KBM-7 (cell line): ENCODE data around the gene CD99.
"Not testable (repeated sequence)": the region's sequence is repeated elsewhere in the genome, so short reads cannot be mapped to it uniquely, and the experiment has no call there.

ENCODE experiments used
- DNase-seq: peaks from one replicate; pipeline ENCODE4 v3.0.0-alpha.2; 2015
- in situ Hi-C: fragments of 300-500 bp; cut with MboI; formaldehyde crosslinking; loops from 2 replicates; pipeline ENCODE4 v1.14.3; 2020; ENCODE audit warnings: low sequenced_read_pairs, low pct_unique_long_range_greater_than_20kb, mixed read lengths

CD99 gene

DNA sequence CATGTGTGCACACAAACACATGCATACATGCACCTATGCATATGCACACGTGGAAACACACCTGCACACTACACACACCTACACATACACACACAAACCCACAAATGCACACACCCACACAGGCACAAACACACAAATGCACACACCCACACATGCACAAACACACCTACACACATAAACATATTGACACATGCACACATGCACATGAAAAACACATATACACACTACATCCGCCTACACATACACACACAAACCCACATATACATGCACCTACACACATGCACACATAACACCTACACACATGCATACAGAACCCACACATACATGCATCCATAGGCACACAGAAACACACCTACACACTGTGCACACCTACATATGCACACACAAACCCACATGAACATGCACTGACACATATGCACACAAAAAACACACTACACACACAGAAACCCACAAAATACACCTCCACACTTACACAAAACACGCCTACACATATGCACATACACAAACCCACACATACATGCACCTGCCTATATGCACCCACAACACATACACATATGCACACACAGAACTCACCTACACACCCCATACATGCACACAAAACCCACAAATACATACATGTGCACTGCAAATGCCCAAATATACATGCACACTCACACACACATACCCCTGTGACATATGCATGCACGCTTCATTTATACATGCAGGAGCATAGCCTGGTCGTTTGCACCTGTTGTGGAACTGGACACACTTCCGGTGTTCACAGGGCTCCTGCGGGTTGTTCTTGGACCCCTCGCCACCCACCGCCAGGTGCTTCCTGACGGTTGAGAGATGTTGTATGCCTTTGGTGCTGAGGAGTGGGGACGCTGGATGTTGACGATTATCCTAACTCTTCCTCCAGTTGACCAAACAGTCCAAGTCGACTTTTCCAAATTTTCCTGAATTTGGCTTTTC lies 22.1 kb downstream of the CD99 start:
- in situ Hi-C loops: no loop called here
- no peak for DNase-seq

DNA sequence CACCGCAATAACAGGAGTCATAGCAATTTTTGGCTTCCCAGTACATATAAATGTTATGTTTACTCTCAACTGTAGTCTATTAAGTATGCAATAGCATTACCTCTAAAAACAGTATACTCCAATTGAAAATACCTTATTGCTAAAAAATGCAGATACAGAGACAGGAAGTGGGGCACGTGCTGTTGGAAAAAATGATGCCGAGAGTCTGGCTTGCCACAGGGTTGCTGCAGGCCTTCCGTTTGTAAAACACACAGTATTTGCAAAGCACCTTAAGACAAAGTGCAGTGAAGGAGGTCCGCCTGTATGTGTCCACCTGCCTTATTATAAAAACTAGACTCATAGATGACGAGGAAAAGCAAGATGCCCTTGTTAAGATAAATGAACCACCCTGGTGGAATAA lies 23.5 kb downstream of the CD99 start:
- no peak for DNase-seq
- in situ Hi-C loops: no loop called here

DNA sequence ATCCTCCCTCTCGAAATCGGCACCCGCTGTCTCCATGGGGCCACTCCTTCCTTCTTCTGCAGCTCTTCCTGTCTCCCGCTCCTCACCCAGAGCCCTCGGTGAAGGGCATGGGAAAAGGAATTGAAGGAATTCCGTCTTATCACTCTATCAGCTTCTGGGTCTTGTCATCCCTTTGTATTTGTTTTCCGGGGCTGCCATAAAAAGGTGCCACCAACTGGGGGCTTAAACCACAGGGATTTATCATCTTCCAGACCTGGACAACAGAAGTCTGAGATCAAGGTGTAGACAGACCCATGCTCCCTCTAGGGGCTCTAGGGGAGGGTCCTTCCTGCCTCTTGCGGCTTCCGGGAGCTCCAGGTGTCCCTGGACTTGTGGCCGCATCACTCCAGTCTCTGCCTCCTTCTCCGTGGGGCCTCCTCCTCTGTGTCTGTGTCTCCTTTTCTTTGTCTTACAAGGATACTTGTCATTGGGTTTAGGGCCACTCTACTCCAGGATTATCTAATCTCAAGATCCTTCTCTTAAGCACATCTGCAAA lies 24.0 kb downstream of the CD99 start:
- no peak for DNase-seq
- in situ Hi-C loops: no loop called here

DNA sequence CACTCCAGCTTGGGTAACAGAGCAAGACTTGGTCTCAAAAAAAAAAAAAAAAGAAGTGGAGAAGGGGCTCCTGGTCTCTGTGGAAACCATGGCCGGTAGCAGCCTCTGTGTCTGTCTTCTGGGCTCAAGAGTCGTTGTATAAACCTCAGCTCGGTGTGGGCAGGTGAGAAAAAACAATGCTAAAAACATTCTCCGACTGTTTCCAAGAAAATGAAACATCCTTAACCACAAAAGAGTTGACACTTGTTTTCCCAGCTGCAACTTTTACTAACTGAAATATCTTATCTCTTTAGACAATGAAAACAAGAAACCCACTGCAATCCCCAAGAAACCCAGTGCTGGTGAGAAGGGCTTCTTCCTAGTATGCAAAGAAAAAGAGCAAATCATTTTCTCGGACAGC lies 26.2 kb downstream of the CD99 start:
- DNase-seq: peak; percentile 67
- in situ Hi-C loops: no loop called here

DNA sequence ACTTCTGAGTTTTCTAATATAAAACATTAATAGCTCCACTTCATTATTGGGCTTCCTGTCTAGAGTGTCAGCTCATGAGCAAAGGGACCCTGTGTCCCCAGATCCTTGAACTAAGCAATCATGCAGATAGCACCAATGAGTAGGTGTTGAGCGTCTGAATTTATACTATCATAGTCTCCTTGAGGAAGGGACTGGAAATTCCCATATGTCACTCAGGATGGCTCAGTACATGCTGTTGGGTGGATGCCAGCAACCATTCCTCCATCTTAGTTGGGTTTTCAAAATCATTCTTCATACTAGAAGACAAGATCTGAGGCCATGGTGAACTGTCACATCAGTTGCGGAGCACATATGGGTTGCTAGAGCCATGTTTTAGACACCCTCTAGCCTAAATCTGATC lies 27.7 kb downstream of the CD99 start:
- in situ Hi-C loops: no loop called here
- no peak for DNase-seq

DNA sequence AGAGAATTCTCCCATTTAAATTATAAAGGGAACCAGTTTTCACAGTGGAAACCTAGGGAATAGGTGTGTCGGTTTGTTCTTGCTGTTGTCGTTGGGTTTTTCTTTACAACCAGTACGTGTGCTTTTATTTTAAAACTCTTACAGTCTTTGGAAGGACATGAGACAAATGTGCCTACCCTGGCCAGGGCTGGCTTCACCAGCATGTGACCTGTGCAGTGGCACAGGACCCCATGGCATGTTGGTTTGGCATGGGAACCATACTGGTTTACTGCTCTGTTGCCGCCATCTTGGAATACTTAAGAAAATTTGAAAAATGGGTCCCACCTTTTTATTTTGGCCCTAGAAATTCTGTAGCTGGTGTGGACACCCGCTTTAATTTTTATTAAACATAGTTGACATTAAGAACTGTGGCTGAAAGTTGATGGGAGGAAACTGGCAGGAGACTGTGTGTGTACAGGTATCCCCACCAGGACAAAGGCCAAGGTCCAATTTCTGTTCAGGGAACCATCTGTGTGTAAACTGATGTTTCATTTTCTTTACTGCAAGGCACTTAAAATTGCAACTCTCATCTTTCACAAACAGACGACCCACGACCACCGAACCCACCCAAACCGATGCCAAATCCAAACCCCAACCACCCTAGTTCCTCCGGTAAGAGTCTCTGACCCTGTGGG lies 28.8 kb downstream of the CD99 start:
- DNase-seq: no peak
- in situ Hi-C loops: no loop called here

DNA sequence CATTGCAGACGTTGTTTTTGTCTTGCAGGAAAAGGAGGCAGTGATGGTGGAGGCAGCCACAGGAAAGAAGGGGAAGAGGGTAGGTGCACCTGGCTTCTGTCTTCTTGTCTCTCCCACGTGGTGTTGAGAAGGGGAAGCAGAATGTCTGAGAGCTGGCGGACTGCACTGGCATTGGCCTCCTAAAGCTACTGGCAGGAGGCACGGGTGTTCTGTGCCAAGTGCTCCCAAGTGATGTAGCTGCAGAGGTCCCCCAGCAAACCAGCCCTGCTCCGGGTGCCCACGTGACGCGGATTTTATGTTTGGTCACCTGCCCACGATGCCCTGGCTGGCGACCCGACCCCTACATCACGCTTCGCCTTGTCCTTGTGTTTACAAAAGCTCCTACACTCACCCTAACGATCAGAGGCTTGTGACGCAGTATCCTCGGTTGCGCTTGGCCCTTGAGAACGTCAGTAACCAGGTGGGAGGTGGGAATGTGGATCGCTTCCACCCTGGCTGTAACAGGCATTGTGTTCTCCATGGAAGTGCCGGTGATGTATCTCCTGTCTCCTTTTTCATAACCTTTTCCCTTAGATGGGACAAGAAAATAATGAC lies 32.3 kb downstream of the CD99 start:
- in situ Hi-C loops: no loop called here
- DNase-seq: no peak

DNA sequence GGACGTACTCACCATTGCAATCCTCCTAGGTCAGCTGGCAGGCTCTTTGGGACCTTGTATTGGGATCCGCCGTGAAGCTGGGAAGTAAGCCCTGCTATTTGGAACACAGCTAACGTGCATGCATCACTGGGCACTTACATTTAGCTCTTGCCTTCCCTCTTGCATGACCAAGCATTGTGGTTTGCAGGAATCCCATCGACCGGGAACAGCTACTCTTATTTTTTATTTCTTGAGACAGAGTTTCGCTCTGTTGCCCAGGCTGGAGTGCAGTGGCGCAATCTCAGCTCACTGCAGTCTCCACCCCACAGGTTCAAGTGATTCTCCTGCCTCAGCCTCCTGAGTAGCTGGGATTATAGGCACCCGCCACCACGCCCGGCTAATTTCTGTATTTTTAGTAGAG lies 36.2 kb downstream of the CD99 start:
- in situ Hi-C loops: not testable (repeated sequence)

DNA sequence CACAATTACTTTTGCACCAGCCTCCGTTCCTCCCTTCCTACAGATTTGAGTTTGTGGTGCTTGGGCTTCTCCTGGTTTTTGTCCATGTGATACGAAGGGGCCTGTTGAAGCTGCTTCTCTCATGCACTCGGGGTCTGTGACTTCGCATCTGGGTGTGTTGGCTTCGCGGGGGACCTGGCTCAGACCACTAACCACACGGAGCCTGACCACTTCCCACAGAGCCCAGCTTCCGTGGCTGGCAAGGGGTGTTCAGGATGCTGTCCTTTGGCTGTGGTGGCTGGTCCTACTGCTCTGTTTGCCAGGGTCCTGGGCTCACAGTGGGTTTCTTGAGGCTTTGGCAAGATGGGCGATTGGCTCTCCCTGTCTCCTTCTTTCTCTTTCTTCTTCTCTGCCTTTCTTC lies 41.0 kb downstream of the CD99 start:
- in situ Hi-C loops: no loop called here
- peak; percentile 32 for DNase-seq

More for the DNA sequence above, 36.2 kb downstream of the CD99 start:
- not testable (repeated sequence) for DNase-seq

DNA sequence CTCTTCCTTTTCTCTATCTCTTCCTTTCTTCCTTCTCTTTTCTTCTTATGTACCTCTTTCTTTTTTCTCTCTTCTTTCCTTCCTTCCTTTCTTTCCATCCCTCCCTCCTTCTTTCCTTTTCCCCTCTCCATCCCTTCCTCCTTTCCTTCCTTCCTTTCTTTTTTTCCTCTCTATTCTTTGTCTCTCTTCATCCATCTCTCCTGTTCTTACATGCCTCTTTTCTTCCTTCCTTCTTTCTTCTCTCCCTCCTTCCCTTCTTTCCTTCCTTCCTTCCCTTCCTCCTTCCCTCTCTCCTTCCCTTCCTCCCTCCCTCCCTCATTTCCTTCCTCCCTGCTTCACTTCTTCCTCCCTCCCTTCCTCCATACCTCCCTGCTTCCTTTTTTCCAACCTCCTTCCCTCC lies 41.6 kb downstream of the CD99 start:
- in situ Hi-C loops: no loop called here

DNA sequence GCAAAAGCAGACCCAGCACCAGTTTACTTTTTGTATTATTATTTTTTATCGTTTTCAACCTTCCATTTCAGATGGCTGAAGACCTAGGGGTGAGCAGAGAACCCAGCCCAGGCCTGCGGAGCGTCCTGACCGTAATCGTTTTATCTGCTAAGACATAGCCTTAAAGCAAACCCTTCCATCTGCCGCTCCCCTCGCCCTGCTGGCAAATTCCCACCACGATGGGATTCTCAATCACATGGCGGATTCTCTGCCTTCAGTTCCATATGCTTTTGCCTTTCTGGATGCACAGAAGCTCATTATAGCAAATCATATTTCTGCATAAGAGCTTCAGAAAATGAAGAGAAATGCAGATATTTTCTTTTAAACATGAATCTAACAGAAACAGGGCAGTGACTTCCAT lies 42.2 kb downstream of the CD99 start:
- no peak for DNase-seq
- in situ Hi-C loops: no loop called here

More for the DNA sequence above, 41.6 kb downstream of the CD99 start:
- DNase-seq: no peak

DNA sequence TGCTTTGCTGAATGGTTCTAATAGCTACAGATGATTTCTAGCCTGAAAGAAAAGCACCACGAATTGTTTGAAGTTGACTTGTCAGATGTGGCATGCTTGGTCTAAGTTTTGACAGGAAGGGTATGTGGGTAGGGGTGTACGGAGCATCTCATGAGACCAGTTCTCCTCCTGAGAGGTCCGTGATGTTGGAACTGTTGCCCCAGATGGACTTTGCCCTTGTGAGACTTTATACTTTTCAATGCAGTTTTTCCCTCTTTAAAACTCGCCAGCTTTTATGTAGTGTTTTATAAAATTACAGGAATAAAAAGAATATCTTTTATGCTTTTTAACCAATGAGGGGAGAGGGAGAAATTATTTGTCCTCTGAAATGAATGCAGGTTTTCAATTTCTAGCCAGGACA lies 44.2 kb downstream of the CD99 start:
- DNase-seq: no peak
- in situ Hi-C loops: no loop called here

DNA sequence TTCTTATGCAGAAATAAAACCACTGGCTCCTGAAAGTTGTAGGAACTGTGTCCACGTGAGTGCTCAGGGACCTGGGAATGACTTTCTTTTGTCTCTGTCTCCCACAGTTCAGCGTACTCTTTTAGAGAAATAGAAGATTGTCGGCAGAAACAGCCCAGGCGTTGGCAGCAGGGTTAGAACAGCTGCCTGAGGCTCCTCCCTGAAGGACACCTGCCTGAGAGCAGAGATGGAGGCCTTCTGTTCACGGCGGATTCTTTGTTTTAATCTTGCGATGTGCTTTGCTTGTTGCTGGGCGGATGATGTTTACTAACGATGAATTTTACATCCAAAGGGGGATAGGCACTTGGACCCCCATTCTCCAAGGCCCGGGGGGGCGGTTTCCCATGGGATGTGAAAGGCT lies 49.6 kb downstream of the CD99 start:
- in situ Hi-C loops: no loop called here
- DNase-seq: no peak

DNA sequence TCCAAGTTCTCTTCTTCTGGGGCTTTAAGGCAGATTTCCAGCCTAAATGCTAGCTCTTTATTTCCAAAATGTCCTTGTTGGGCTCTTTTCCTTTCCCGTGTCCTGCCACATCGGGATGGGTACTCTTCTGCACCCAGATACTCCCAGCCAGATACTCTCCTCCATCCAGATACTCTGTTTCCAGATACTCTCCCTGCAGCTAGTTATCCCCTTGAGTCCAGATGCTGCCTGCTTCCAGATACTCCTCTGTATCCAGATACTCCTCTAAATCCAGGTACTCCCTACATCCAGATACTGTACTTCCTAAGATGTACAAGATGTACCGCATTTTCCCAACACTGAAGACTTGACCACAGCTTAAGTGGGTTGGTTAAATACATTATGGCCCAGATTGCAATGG lies 50.3 kb downstream of the CD99 start:
- in situ Hi-C loops: no loop called here
- DNase-seq: no peak

DNA sequence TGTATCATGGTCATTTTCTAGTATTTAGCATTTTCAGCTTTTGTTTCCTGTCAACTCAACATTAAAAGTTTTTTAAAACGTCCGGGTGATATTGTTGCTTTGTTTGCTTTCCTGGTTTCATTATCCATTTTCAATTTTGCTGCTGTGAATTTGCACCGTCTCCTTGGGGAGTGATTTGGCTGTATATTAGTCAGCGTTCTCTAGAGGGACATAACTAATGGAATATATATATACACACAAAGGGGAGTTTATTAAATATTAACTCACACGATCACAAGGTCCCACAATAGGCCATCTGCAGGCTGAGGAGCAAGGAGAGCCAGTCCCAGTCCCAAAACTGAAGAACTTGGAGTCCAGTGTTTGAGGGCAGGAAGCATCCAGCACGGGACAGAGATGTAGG lies 55.2 kb downstream of the CD99 start:
- in situ Hi-C loops, DNase-seq: not testable (repeated sequence)

DNA sequence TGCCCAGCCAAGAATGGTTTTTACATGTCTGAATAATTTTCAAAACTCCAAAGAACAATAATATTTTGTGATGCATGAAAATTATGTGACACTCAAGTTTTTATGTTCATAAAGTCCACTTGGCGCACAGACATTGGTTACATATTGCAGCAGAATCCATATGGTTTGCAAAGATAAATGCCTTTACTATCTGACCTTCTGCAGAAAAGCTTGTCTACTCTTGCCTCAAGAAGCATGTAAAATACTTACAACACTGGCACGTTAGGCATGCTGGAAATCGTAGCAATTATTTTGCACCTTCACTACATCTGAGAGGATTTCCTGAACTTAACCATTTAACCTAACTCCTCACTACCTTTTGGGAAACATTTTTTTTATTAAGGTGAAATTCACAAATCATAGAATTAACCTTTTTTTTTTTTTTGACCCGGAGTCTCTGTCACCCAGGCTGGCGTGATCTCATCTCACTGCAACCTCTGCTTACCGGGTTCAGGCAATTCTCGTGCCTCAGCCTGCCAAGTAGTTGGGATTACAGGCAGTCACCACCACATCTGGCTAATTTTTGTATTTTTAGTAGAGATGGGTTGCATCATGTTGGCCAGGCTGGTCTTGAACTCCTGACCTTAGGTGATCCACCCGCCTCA lies 57.2 kb downstream of the CD99 start:
- DNase-seq: no peak
- in situ Hi-C loops: no loop called here

DNA sequence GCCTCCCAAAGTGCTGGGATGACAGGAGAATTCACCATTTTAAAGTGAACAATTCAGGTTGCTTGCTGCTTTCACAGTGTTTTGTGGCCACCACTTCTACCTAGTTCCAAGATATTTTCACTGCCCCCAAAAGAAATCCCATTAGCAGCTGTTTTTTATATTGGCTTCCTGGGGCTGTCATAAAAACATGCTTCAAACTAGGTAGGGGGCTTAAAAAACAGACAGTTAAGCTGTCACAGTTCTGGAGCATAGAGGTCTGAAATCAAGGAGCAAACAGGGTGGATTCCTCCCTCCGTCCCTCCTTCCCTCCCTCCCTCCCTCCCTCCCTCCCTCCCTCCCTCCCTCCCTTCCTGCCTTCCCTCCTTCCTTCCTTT lies 57.7 kb downstream of the CD99 start:
- no peak for DNase-seq
- in situ Hi-C loops: no loop called here

DNA sequence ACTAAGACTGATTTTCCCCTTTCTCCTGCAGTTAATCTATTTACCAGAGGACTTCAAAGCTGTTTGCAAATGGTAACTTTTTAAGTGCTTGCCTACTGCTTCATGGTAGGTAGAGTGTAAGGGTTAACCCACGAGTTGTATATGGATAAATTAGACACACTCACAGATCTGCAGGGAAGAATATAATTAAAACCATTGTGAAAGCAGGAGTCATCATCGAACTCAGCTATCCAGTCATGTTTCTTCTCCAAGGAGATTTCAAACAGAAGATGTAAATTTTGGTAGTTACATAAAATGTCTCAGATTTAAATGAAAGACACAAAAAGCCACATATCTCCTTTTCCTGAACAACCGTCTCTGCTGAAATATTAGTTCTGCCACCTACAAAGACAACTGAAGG lies 60.2 kb downstream of the CD99 start:
- in situ Hi-C loops: no loop called here
- no peak for DNase-seq

DNA sequence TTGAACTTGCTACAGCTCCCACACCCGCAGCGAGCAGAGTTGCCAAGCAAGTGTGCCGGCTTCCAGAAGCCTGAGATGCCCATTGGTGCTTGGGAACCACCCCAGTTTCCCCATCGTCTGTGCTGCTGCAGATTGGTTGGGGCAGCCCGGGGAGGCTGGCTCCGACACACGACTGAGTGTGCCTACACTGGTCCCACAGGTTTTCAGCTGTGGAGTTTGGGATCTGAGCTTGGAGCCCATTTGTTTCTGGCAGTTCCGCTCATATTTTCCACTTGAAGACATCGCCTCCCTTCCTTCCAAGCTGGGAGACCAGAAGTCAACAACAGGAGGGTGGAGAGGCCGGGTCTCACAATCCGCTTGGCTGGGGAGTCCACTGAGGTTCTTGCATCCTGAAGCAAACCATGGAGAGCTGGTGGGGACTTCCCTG lies 60.8 kb downstream of the CD99 start, which contains the start of gene XG:
XG (plus strand) TSS at position 167 of the 427 bp plus-strand sequence; CDS start at position 402, 235 bp downstream.
- in situ Hi-C loops, DNase-seq: not testable (repeated sequence)
